HFFc6 (cell line): ENCODE results near the gene EPB42. TPM values are rescaled to one million over a fixed set of nuclear protein-coding genes. Genes with fewer than 3 reads are reported as not detected.
A peak's percentile ranks its signal among the peaks of the same experiment; 100 is the strongest.

Experiments used
- DNase-seq: peaks from one replicate; pipeline ENCODE4 v3.0.0-alpha.2; 2018
- H3K27ac Mint-ChIP-seq: 2 replicates; pipeline ENCODE4 v1.8.0; 2020; ENCODE audit warnings: mild to moderate bottlenecking, mixed read lengths
- H3K27me3 Mint-ChIP-seq: 2 replicates; pipeline ENCODE4 v1.8.0; 2021; ENCODE audit warnings: mild to moderate bottlenecking, moderate library complexity, mixed read lengths; ENCODE audit not compliant: insufficient read depth
- H3K36me3 Mint-ChIP-seq: 2 replicates; pipeline ENCODE4 v1.8.0; 2021; ENCODE audit warnings: low read depth, mixed read lengths
- H3K4me1 Mint-ChIP-seq: 2 replicates; pipeline ENCODE4 v1.8.0; 2020; ENCODE audit warnings: low read depth, mixed read lengths
- H3K4me3 Mint-ChIP-seq: 2 replicates; pipeline ENCODE4 v1.8.0; 2020; ENCODE audit warnings: mild to moderate bottlenecking, moderate library complexity, mixed read lengths
- H3K9me3 Mint-ChIP-seq: 2 replicates; pipeline ENCODE4 v1.8.0; 2020; ENCODE audit warnings: mild to moderate bottlenecking, mixed read lengths
- CTCF ChIP-seq: fragments of 200-600 bp; sonication (generic); IDR thresholded peaks from 2 replicates; pipeline ENCODE4 v1.5.0; 2021; ENCODE audit warnings: antibody characterized with exemption, mild to moderate bottlenecking
- total RNA-seq, 6 experiments: library from RNA; stranded (reverse); fragmentation: NEBNext Ultra II Directional; extraction: Animal tissue kit (Norgen Biotek cat#: 25700); gene quantifications; 2 replicates in 1 of 6; 3 replicates in 5 of 6; pipeline ENCODE4 v1.2.3, GENCODE V29; 2021

Gene EPB42
- total RNA-seq, 6 experiments from 2014 or later: not detected

GRCh38 chr15:43215961-43216360 is 4.9 kb downstream of the EPB42 start:
- no peak for TF ChIP-seq CTCF
- peak overlapping the region; percentile 38; the same call in 1 of the 2 replicates for H3K27ac Mint-ChIP-seq
- H3K4me3 Mint-ChIP-seq: no peak overlapping the region
- no peaks in the 10 kb centered on the region for H3K4me1 Mint-ChIP-seq
- DNase-seq: peak; percentile 32
- H3K9me3 Mint-ChIP-seq: no peaks in the 10 kb centered on the region
- no peaks in the 10 kb centered on the region for H3K36me3 Mint-ChIP-seq
- H3K27me3 Mint-ChIP-seq: peaks cover 62% of the 10 kb centered on the region

GRCh38 chr15:43214592-43215295 is 6.1 kb downstream of the EPB42 start:
- no peaks in the 10 kb centered on the region for H3K9me3 Mint-ChIP-seq
- no peaks in the 10 kb centered on the region for H3K4me1 Mint-ChIP-seq
- peaks cover 68% of the 10 kb centered on the region for H3K27me3 Mint-ChIP-seq
- no peak overlapping the region for H3K4me3 Mint-ChIP-seq
- H3K36me3 Mint-ChIP-seq: no peaks in the 10 kb centered on the region
- DNase-seq: no peak
- TF ChIP-seq CTCF: no peak
- no peak overlapping the region for H3K27ac Mint-ChIP-seq

- H3K27ac Mint-ChIP-seq: no peak overlapping the region
- no peaks in the 10 kb centered on the region for H3K4me1 Mint-ChIP-seq
- H3K4me3 Mint-ChIP-seq: no peak overlapping the region
- no peaks in the 10 kb centered on the region for H3K9me3 Mint-ChIP-seq
- TF ChIP-seq CTCF: no peak
- peaks cover 70% of the 10 kb centered on the region for H3K27me3 Mint-ChIP-seq
- H3K36me3 Mint-ChIP-seq: no peaks in the 10 kb centered on the region
- no peak for DNase-seq
Observed at GRCh38 chr15:43214169-43214568, 6.6 kb downstream of the EPB42 start.

GRCh38 chr15:43213466-43213865 is 7.4 kb downstream of the EPB42 start:
- Mint-ChIP-seq H3K36me3 (no peaks in the 10 kb centered on the region), H3K4me1 (no peaks in the 10 kb centered on the region), H3K9me3 (no peaks in the 10 kb centered on the region), H3K4me3 (no peak overlapping the region), H3K27ac (no peak overlapping the region), H3K27me3 (peaks cover 72% of the 10 kb centered on the region)
- DNase-seq: no peak
- no peak for TF ChIP-seq CTCF

- Mint-ChIP-seq H3K27me3 (peaks cover 72% of the 10 kb centered on the region), H3K27ac (no peak overlapping the region), H3K4me1 (no peaks in the 10 kb centered on the region), H3K4me3 (no peak overlapping the region), H3K9me3 (no peaks in the 10 kb centered on the region), H3K36me3 (no peaks in the 10 kb centered on the region)
- no peak for DNase-seq
- TF ChIP-seq CTCF: no peak
Observed at GRCh38 chr15:43212951-43213350, 7.9 kb downstream of the EPB42 start.
